Stimulated activated CD8-positive, alpha-beta memory T cell treated with anti-CD3 and anti-CD28 coated beads, Interleukin-7, amount 100 ng/mL, for 24 hours (primary cell): ENCODE measurements around the gene NCOA1.
"Not testable (repeated sequence)": the region's sequence is repeated elsewhere in the genome, so short reads cannot be mapped to it uniquely, and the experiment has no call there.

ENCODE experiments used
- DNase-seq: peaks from one replicate; pipeline ENCODE4 v3.0.0-alpha.2; 2020; ENCODE audit warnings: low read depth

NCOA1 gene

GRCh38 chr2:24577481-24577880, 86.4 kb downstream of the NCOA1 start:
- DNase-seq, result no peak

GRCh38 chr2:24579053-24579803, 88.2 kb downstream of the NCOA1 start:
- DNase-seq, result no peak

- DNase-seq, result no peak
Observed at GRCh38 chr2:24580561-24580960, 89.5 kb downstream of the NCOA1 start.

GRCh38 chr2:24581971-24582370, 90.9 kb downstream of the NCOA1 start:
- DNase-seq, result not testable (repeated sequence)

- DNase-seq, result no peak
Observed at GRCh38 chr2:24586955-24587354, 95.9 kb downstream of the NCOA1 start.

- no peak for DNase-seq
Observed at GRCh38 chr2:24588294-24588693, 97.2 kb downstream of the NCOA1 start.

- no peak for DNase-seq
Observed at GRCh38 chr2:24592441-24593100, 101.5 kb downstream of the NCOA1 start.

GRCh38 chr2:24594283-24594682, 103.2 kb downstream of the NCOA1 start:
- DNase-seq, result no peak

- no peak for DNase-seq
Observed at GRCh38 chr2:24597181-24597870, 106.3 kb downstream of the NCOA1 start.

GRCh38 chr2:24600140-24600539, 109.1 kb downstream of the NCOA1 start:
- DNase-seq, result not testable (repeated sequence)

- no peak for DNase-seq
Observed at GRCh38 chr2:24611631-24612030, 120.6 kb downstream of the NCOA1 start.

- no peak for DNase-seq
Observed at GRCh38 chr2:24613154-24613814, 122.2 kb downstream of the NCOA1 start.

- DNase-seq, result no peak
Observed at GRCh38 chr2:24616616-24617015, 125.6 kb downstream of the NCOA1 start.

- no peak for DNase-seq
Observed at GRCh38 chr2:24617424-24617823, 126.4 kb downstream of the NCOA1 start.

- DNase-seq, result no peak
Observed at GRCh38 chr2:24618144-24618543, 127.1 kb downstream of the NCOA1 start.

- no peak for DNase-seq
Observed at GRCh38 chr2:24618680-24619079, 127.6 kb downstream of the NCOA1 start.

GRCh38 chr2:24620936-24621335, 129.9 kb downstream of the NCOA1 start:
- no peak for DNase-seq

GRCh38 chr2:24621779-24622538, 130.9 kb downstream of the NCOA1 start:
- no peak for DNase-seq

- DNase-seq, result no peak
Observed at GRCh38 chr2:24623535-24623934, 132.5 kb downstream of the NCOA1 start.

GRCh38 chr2:24625728-24626127, 134.7 kb downstream of the NCOA1 start:
- no peak for DNase-seq

- no peak for DNase-seq
Observed at GRCh38 chr2:24626131-24626530, 135.1 kb downstream of the NCOA1 start.

GRCh38 chr2:24628746-24629145, 137.7 kb downstream of the NCOA1 start:
- no peak for DNase-seq
